NT2/D1 (cell line): Measurements from ENCODE around the gene TBCD.

Experiments
- SUZ12 ChIP-seq: IDR thresholded peaks from 2 replicates; pipeline ENCODE4 v1.6.1; 2011; ENCODE audit not compliant: insufficient read length, insufficient read depth; ENCODE audit errors: extremely low read depth
- ZNF274 ChIP-seq: IDR thresholded peaks from 2 replicates; pipeline ENCODE4 v1.6.1; 2011; ENCODE audit warnings: mild to moderate bottlenecking, low read depth, low read length

DNA sequence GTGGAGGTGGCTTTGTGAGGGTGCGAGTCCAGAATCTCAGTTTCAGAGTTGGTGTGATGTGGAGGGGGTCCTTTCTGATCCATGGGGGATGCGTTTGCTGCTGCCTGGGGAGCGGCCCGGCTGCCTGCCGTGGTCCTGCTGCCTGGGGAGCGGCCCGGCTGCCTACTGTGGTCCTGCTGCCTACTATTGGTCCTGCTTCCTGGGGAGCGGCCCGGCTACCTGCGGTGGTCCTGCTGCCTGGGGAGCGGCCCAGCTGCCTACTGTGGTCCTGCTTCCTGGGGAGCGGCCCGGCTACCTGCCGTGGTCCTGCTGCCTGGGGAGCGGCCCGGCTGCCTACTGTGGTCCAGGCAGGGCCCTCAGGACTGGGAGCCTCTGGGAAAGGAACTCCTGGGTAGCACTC, 149.5 kb downstream of the TBCD start:
- TF ChIP-seq ZNF274 (no peak), SUZ12 (no peak)
